Kasumi-1 (cell line): ENCODE measurements around the gene ZNF236.
"Not testable (repeated sequence)": the region's sequence is repeated elsewhere in the genome, so short reads cannot be mapped to it uniquely, and the experiment has no call there.

Experiments used
- DNase-seq, 2 experiments: peaks; one replicate each; lab custom pipeline; 2025; lab: John Stamatoyannopoulos, UW

The ZNF236 gene

GRCh38 chr18:76908277-76908676 is 85.9 kb downstream of the ZNF236 start:
- DNase-seq, result no peak

- DNase-seq, result no peak
Observed at GRCh38 chr18:76909439-76909838, 87.1 kb downstream of the ZNF236 start.

- no peak for DNase-seq
Observed at GRCh38 chr18:76911440-76911839, 89.1 kb downstream of the ZNF236 start.

- no peak for DNase-seq
Observed at GRCh38 chr18:76913583-76913982, 91.2 kb downstream of the ZNF236 start.

GRCh38 chr18:76914314-76914713 is 92.0 kb downstream of the ZNF236 start:
- no peak for DNase-seq

GRCh38 chr18:76914796-76915195 is 92.4 kb downstream of the ZNF236 start:
- no peak for DNase-seq

- no peak for DNase-seq
Observed at GRCh38 chr18:76915456-76915855, 93.1 kb downstream of the ZNF236 start.

- DNase-seq, result no peak
Observed at GRCh38 chr18:76920974-76921373, 98.6 kb downstream of the ZNF236 start.

- peak; percentile 69 to 75 for DNase-seq
Observed at GRCh38 chr18:76922107-76922506, 99.8 kb downstream of the ZNF236 start.

- DNase-seq, result peak in 1 of 2 experiments; percentile 19
Observed at GRCh38 chr18:76923485-76924085, 101.2 kb downstream of the ZNF236 start.

- no peak for DNase-seq
Observed at GRCh38 chr18:76925501-76925900, 103.1 kb downstream of the ZNF236 start.

- no peak for DNase-seq
Observed at GRCh38 chr18:76927223-76927725, 104.9 kb downstream of the ZNF236 start.

- DNase-seq, result no peak
Observed at GRCh38 chr18:76928179-76928868, 106.0 kb downstream of the ZNF236 start.

- no peak for DNase-seq
Observed at GRCh38 chr18:76931171-76931570, 108.8 kb downstream of the ZNF236 start.

- no peak for DNase-seq
Observed at GRCh38 chr18:76932026-76932819, 109.9 kb downstream of the ZNF236 start.

- no peak for DNase-seq
Observed at GRCh38 chr18:76935722-76936337, 113.5 kb downstream of the ZNF236 start.

GRCh38 chr18:76936877-76937276 is 114.5 kb downstream of the ZNF236 start:
- no peak for DNase-seq

- DNase-seq, result no peak
Observed at GRCh38 chr18:76937597-76937996, 115.2 kb downstream of the ZNF236 start.

- no peak for DNase-seq
Observed at GRCh38 chr18:76938619-76939018, 116.3 kb downstream of the ZNF236 start.

- no peak for DNase-seq
Observed at GRCh38 chr18:76941284-76941683, 118.9 kb downstream of the ZNF236 start.

GRCh38 chr18:76943542-76944339 is 121.4 kb downstream of the ZNF236 start:
- no peak for DNase-seq

GRCh38 chr18:76944346-76944745 is 122.0 kb downstream of the ZNF236 start:
- DNase-seq, result not testable (repeated sequence)
